Stimulated activated CD4-positive, alpha-beta T cell treated with anti-CD3 and anti-CD28 coated beads, Interleukin-2, amount 100 ng/mL, for 4 hours (primary cell): ENCODE results near the gene CSNK2A1.
"Not testable (repeated sequence)": the region's sequence is repeated elsewhere in the genome, so short reads cannot be mapped to it uniquely, and the experiment has no call there.

ENCODE experiments used
- DNase-seq: peaks from one replicate; pipeline ENCODE4 v3.0.0-alpha.2; 2020; ENCODE audit warnings: low read depth

Gene CSNK2A1

DNA sequence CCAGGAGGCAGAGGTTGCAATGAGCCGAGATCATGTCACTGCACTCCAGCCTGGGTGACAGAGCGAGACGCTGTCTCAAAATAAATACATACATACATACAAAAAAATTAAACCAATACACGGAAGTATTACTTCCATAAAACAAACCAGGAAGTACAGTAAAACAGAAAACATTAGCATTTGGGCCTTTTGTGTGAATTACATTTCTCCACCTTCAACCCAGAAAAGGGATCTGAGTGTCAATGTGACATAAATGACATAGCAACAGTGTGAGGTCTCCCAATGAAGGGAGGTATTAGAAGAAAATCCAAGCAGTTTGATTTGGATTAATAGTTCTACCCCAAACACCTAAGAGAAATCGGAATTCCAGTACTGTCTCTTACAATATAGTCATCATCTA is 10.1 kb downstream of the CSNK2A1 start:
- no peak for DNase-seq

DNA sequence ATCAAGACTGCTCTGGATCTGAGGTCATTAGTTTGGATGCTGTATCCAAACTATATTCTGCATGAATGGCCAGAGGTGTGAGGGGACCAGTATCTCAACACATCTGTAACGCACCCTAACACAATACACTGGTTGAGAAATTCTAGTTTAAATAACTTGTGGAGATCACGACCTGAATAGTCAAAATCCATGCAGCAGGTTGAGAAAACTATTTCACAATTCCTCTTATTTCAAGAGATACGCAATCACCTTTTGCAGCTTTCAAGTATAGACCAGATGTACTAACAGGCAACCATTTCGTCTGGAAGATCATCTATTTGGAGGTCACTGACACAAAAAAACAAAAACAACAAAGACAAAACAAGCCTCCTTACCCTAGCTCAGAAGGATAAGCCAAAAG is 11.1 kb downstream of the CSNK2A1 start:
- DNase-seq, result no peak

DNA sequence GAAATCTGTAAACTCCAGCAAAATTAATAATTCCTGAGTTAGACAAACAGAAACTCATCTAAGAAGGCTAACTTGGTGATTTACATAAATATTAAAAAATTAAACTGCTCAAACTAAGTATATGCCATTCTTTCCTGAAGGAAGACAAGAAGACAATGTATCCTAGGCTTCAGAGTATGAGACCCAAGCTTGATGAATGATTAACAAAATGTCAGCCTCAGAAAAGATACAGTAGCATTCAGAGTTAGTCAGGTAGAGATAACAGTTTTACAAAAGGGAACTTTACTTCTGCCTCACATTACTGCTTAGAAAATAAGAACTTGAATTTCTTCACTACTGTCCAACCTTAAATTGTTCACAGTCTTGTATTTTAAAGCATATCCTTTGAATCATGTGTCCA is 12.0 kb downstream of the CSNK2A1 start:
- no peak for DNase-seq

DNA sequence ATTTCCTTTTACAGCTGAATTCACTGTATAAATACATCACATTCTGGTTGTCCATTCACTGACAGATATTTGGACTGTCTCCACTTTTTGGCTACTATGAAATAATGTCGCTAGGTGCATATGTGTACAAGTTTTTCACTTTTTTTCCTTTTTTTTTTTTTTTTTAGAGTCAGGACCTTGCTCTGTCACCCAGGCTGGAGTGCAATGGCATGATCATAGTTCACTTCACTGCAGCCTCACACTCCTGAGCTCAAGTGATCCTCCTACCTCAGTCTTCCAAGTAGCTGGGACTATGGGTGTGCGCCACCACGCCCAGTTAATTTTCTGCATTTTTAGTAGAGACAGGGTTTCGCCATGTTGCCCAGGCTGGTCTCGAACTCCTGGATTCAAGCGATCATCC is 13.3 kb downstream of the CSNK2A1 start:
- no peak for DNase-seq

DNA sequence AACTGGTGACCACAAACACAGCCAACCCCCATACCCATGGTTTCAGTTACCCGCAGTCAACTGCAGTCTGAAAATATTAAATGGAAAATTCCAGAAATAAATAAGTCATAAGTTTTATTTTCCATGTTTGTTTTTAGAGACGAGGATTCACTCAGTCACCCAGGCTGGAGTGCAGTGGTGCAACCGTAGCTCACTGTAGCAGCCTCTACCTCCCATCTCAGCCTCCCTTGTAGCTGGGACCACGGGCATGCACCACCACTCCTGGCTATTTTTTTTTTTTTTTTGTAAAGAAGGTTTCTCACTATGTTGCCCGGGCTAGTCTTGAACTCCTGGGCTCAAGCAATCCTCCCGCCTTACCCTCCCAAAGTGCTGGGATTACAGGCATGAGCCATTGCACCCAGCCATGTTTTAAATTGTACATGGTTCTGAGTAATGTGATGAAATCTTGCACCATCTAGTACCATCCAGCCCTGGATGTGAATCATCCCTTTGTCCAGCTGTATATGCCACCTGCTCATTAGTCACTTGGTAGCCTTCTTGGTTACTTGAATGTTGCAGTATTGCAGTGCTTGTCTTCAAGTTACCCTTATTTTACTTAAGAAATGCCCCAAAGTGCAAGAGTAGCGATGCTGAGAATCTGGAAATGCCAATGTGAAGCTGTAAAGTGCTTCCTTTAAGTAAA is 14.5 kb downstream of the CSNK2A1 start:
- no peak for DNase-seq

DNA sequence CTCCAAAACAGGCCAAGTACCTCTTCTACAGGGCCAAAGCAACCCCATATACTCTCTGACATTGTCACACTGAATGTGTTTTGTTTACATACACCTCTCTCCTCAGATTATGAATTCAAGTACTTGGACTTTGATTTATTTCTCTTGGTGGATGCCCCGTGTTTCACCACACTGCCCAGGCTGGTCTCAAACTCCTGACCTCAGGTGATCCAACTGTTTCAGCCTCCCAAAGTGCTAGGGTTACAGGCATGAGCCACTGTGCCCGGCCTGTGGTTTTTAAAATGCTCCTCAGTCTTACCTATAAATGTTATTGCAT is 16.1 kb downstream of the CSNK2A1 start:
- DNase-seq, result no peak

DNA sequence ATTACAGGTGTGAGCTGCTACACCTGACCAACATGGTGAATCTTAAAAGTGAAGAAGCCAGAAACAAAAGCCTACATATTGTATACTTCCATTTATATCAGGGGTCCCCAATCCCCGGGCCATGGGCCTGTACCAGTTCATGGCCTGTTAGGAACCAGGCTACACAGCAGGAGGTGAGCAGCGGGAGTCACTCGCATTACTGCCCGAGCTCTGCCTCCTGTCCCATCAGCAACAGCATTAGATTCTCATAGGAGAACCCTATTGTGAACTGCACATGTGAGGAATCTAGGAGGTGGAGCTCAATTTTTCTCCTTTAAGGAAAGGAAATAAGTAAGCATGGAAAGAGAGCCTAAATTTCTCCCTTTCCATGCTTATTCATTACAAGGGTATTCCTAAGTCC is 21.7 kb downstream of the CSNK2A1 start:
- no peak for DNase-seq

DNA sequence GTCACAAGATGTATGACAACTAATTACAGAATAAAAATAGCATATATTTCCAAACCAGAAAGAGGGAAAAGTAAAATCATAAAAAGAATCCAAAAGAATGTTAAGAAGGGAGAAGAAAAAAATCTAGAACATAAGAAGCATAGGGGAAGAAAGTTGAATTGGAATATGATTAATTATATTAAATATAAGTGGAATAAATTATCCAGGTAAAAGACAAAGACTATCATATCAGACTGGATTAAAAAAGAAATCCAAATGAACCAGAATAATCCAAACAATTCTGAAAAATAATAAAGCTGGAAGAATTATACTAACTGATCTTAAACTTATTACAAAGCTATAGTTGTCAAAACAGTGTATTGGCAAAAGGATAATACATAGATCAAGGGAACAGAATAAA is 23.6 kb downstream of the CSNK2A1 start:
- no peak for DNase-seq

DNA sequence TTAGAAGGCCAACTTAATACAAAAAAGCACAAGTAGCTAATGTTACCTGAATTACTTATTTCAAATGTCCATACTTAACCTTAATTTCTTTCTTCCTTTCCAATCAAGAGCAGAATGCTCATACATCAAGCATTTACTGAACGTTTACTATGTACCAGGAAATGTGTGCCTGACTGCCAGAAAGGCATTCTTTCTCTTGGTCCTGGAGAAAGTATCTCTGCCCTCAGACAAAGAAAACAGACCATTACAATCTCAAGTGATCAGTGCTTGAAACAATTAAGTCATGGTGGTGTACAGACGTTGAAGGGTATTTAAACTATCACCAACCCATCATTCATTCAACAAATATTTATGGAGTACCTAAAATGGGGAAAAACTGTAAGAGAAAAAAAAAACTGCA is 26.4 kb downstream of the CSNK2A1 start:
- no peak for DNase-seq

DNA sequence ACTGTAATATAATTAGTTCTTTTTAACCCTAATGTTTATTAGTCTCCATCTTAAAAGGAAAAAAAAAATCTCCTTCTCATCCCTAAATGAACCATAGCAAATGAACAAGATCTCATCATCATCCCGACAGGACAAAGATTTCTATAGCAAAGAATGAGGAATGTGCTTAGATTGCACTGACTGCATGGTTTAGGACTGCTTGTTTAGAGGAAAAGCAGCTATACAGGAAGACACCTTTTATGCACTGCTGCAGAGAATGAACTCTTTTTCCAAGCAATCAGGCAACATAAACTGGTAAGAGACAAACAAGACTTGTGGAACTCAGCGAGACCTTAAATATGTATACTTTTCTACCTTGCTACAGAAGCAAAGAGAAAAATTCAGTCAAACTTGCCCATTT is 26.8 kb downstream of the CSNK2A1 start:
- DNase-seq, result no peak

DNA sequence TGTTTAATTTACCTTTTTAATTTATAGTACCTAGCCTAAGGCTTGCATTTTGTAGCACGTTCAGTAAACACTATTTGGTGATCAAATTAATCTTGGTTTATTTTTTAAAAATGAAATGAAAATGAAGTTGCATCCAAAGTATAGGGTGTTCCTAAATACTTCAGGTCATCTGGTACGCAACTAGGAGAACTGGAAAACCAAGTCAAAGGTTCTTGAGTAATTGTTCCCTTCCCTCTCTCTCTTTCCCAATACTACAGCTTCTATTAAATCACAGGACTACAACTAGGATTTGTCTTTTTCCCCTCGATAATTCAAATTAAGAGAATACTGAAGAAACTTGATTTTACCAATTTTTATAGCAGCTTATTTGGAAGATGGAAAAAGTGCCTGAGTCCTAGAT is 27.9 kb downstream of the CSNK2A1 start:
- no peak for DNase-seq

DNA sequence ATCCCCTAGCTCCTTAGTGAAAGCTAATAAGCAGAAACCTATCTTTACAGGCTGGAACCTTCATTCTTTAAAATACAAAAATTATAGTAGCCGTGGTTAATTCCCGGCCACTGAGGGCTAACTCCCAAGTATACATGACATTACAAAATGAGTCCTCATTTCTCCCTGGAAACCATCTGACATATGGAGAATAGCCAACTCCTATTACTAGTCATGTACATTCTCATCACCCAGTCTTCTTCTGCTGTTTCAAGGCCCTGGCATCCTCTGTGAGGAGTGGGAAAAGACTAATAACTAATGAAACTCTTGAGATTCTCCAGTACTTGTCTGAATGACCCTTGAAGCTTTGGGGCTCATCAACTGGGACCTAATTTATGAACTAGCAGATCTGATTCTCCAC is 30.2 kb downstream of the CSNK2A1 start:
- no peak for DNase-seq

DNA sequence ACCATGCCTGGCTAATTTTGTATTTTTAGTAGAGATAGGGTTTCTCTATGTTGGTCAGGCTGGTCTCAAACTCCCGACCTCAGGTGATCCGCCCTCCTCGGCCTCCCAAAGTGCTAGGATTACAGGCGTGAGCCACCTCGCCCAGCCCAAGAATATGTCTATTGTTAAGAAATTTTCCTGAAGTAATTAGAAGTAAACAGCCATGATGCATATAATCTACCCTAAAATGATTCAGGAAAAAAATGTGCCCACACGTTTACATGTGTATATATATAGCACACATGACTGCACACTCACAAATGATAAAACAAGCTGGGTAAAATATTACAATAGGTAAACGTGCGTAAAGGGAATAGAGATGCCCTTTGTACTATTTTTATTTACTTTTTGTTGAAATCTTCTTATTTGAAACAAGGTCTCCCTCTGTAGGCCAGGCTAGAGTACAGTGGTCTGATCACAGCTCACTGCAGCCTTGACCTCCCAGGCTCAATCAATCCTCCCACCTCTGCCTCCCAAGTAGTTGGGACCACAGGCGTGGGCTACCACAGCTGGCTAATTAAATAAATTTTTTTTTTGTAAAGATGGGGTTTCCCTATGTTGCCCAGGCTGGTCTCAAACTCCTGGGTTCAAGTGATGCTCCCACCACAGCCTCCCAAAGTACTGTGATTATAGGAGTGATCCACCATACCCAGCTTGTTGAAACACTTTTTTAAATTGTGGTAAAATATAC is 33.1 kb downstream of the CSNK2A1 start:
- DNase-seq, result not testable (repeated sequence)

DNA sequence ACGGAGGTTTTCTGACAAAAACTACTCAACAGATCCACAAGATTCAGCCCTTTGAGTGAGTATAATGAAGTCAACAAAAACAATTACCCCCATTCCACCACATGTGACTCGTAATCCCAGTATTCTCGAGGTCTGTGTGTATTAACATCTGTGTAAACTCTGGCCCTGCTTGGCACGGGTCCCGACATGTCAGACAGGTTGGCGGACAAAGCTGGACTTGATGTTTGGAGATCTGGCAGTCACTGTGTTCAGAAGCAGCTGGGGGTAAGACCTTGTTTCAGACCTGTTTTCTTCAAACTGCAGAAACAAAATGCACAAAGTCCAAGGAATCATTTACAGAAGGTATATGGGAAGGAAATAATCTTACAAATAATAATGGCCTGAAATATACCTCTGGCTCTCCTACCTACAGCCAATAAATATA is 35.2 kb downstream of the CSNK2A1 start:
- not testable (repeated sequence) for DNase-seq

DNA sequence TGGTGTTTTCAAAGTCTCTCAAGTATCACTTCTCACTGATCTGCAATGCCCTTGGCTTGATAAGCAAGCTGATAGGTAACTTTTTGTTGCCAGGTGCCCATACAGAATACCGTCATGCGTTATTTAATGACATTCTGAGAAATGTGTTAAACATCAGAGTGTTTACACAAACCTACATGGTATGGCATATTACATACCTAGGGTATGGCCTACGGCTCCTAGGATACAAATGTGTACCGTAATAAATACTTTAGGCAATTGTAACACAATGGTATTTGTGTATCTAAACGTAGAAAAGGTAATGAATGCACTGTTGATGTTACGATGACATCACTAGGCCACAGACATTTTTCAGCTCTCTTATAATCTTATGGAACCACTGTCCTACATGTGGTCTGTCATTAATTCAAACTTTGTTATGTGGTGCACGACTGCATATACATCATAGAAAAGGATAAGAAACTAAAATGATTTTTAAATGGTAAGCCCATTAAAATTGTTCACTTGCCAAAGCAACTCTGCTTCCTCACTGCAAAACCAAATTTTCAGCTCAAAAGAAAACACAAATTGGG is 35.7 kb downstream of the CSNK2A1 start:
- DNase-seq, result no peak

DNA sequence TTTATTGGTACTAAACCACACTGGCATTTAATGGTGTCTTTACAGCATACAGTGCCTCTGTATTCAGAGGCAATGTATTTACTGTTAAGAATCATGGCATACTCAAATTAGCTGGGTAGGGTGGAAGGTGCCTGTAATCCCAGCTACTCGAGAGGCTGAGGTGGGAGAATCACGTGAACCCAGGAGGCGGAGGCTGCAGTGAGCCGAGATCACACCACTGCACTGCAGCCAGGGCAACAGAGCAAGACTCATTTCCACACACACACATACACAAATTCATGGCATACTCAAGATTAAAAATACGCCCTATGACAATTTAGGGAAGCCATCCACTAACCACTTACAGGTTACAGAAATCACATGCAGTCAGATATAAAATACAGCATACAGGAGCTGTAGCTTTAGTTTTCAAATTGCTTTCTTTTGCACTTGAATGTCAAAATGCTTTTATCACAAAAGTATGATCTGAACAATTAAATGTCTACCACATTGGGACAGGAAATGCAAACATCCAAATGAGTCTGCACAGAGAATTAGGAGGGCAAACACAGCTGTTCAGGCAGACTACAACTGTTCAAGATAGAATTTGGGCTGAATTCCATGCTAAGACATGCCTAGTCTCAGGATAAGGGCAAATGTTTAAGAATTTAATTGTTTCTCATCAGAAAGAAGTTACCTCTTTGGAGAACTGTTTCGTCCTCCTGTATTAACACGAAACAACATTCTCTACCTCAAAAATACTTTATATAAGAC is 36.4 kb downstream of the CSNK2A1 start:
- no peak for DNase-seq

DNA sequence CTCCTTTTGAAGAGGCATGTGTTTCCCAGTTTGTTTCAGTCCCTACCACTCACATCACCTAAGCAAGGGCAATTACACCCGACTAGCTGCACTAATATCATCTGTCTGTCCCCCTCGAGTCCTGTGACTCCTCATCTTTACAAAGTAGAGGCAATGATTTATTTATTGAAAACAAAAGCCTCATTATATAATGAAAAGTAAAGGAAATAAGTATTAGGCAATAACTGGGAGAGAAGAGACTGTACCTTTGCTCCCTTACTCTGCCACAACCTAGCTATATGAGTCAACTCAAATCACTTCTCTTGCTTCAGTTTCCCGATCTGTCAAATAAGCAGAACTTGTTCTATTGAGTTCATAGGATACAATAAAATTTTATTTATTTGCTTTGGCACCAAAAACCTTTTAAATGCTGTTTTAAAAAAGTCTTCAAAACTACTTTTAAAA is 38.9 kb downstream of the CSNK2A1 start:
- no peak for DNase-seq

DNA sequence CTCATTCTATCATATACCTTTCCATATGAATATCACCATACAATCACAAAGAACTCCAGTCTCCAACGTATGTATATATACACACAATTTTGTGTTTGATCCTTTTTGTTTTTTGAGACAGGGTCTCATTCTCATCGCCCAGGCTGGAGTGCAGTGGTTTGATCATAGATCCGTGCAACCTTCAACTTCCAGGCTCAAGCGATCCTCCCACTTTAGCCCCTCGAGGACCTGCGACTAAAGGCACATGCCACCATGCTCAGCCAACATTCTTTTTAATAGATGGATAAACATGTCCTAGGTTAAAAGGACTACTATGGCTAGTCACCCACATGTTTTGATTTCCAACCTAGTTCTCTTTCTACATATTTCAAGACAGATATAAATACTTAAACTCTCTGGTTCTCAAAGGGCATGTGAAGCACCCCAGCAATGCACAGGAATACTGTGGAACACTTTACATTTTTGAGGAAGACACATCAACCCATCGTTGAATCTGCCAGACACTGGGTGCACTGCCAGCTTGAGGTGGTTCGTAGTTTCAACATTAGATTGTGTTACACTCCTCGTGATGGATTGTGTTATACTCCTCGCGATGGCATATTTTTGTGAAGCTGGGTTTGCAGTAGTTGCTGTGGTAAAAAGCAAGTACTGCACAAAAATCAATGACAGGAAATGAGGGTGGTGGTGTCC is 40.4 kb downstream of the CSNK2A1 start:
- DNase-seq, result no peak

DNA sequence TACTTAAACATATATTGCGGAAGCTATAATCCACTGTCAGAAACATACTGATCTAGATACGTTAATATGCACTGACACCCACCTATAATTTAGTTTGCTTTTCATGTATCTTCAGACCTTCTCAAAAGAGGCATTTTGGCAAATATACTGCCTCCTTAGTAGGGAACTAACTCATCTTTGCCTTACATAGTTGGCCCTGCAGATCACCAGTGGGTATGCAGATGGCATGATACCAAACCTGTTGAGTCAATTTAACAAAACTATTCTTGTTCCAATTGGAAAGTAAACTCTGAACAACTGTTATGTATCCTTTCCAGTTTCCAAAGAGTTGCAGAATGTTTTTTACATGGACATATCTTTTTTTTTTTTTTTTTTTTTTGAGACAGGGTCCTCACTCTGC is 45.6 kb downstream of the CSNK2A1 start:
- DNase-seq, result no peak

DNA sequence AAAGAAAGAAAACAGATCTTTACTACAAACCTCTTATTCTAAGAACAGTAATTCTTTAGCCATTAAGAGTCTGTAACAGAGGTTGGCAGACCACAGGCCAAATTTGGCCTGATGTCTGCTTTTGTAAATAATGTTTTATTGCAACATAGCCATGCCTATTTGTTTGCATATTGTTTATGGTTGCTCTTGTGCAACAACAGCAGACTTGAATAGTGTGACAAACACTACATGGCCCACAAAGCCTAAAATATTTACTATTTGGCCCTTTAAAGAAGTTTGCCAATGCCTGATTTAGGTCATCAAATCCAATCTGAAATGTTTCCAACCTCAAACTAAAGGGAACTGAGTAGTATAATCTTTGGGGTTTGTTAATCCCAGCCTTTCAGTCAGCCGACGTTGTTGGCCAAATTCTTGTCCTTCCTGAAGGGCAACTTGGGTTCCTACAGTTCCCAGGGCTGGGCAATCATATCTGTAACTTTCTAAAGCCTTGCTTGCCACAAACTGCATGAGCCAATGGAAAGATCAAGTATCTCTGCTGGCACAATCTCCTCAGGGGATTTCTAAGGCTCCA is 47.4 kb downstream of the CSNK2A1 start:
- DNase-seq, result no peak

DNA sequence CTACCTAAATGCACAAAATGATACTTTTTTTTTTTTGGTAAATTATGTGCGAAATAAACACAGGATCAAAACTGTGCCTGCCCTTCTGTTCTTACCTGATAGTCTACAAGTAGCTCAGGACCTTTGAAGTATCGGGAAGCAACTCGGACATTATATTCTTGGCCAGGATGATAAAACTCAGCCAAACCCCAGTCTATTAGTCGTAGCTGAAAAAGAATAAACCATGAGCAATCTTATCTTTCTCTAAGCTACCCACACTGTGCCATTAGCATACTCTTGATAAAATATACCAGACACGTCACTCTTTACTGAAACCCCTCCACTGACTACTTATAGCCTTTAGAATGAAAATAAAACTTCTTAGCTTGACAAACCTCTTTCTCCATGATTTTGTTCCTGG is 51.4 kb downstream of the CSNK2A1 start:
- no peak for DNase-seq

DNA sequence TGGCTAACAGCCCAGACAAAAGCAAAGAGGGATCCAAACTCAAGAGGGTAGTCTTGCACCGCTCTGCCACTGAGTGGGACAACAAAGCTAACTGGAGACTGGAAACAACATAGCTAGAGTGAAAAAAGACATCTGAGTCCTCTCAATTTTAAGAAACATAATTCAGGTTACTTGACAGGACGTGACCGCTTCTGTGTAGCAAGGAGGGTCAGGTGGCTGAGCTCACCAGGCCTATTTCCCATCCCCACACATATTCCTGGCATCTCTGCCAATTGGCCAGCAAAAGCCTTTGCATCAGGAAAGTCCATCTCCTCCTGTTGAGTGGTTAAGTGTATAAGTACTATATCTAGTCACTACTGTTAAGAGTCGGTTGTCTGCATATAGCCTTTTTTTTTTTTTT is 55.9 kb downstream of the CSNK2A1 start:
- DNase-seq, result no peak
